AG09309 (cell line): ENCODE measurements around the gene SPRED3.

Experiments used
- DNase-seq: peaks from one replicate; pipeline ENCODE4 v3.0.0-alpha.2; 2010; ENCODE audit warnings: low read depth
- H3K4me3 ChIP-seq: 2 replicates; pipeline ENCODE4 v1.5.1; 2011; ENCODE audit warnings: mild to moderate bottlenecking, low read depth, low read length, moderate library complexity; ENCODE audit not compliant: control insufficient read depth
- CTCF ChIP-seq: IDR thresholded peaks from 2 replicates; pipeline ENCODE4 v1.5.1; 2011; ENCODE audit warnings: mild to moderate bottlenecking, low read depth, low read length, inconsistent platforms; ENCODE audit not compliant: insufficient read depth, control insufficient read depth; ENCODE audit errors: missing control alignments

Gene SPRED3

GRCh38 chr19:38437295-38437694 is 48.8 kb downstream of the SPRED3 start:
- DNase-seq: no peak
- no peak for TF ChIP-seq CTCF
- H3K4me3 ChIP-seq: no peak overlapping the region

- TF ChIP-seq CTCF: no peak
- no peak overlapping the region for H3K4me3 ChIP-seq
- no peak for DNase-seq
Observed at GRCh38 chr19:38437917-38438316, 49.4 kb downstream of the SPRED3 start.

- DNase-seq: no peak
- H3K4me3 ChIP-seq: no peak overlapping the region
- no peak for TF ChIP-seq CTCF
Observed at GRCh38 chr19:38440592-38440991, 52.1 kb downstream of the SPRED3 start.

GRCh38 chr19:38441657-38442348 is 53.3 kb downstream of the SPRED3 start:
- H3K4me3 ChIP-seq: no peak overlapping the region
- TF ChIP-seq CTCF: no peak
- no peak for DNase-seq

GRCh38 chr19:38442736-38443135 is 54.2 kb downstream of the SPRED3 start:
- no peak for DNase-seq
- H3K4me3 ChIP-seq: no peak overlapping the region
- no peak for TF ChIP-seq CTCF

- DNase-seq: no peak
- TF ChIP-seq CTCF: no peak
- no peak overlapping the region for H3K4me3 ChIP-seq
Observed at GRCh38 chr19:38443458-38443999, 55.0 kb downstream of the SPRED3 start.
